Embryonic facial prominence (tissue), 1 donor: ENCODE results near the gene TOM1L2.

Experiments
- DNase-seq: peaks from one replicate; pipeline ENCODE4 v3.0.0-alpha.2; 2016; ENCODE audit errors: extremely low spot score

The TOM1L2 gene

GRCh38 chr17:17876959-17877528 is 95.2 kb downstream of the TOM1L2 start:
- peak; percentile 22 for DNase-seq

- DNase-seq, result no peak
Observed at GRCh38 chr17:17874478-17874877, 97.7 kb downstream of the TOM1L2 start.

- DNase-seq, result no peak
Observed at GRCh38 chr17:17873450-17873991, 98.7 kb downstream of the TOM1L2 start.

GRCh38 chr17:17872547-17873345 is 99.5 kb downstream of the TOM1L2 start:
- no peak for DNase-seq

- DNase-seq, result no peak
Observed at GRCh38 chr17:17871913-17872312, 100.3 kb downstream of the TOM1L2 start.

- DNase-seq, result no peak
Observed at GRCh38 chr17:17870247-17870646, 102.0 kb downstream of the TOM1L2 start.

- no peak for DNase-seq
Observed at GRCh38 chr17:17868641-17869522, 103.3 kb downstream of the TOM1L2 start.

- no peak for DNase-seq
Observed at GRCh38 chr17:17866897-17867296, 105.3 kb downstream of the TOM1L2 start.

- DNase-seq, result no peak
Observed at GRCh38 chr17:17866425-17866824, 105.8 kb downstream of the TOM1L2 start.

GRCh38 chr17:17865035-17865434 is 107.2 kb downstream of the TOM1L2 start:
- DNase-seq, result no peak

GRCh38 chr17:17860766-17861107 is 111.5 kb downstream of the TOM1L2 start:
- no peak for DNase-seq

GRCh38 chr17:17859909-17860765 is 112.1 kb downstream of the TOM1L2 start:
- no peak for DNase-seq

GRCh38 chr17:17857496-17857895 is 114.7 kb downstream of the TOM1L2 start:
- no peak for DNase-seq

GRCh38 chr17:17856386-17856785 is 115.8 kb downstream of the TOM1L2 start:
- no peak for DNase-seq

- no peak for DNase-seq
Observed at GRCh38 chr17:17855976-17856375, 116.2 kb downstream of the TOM1L2 start.

GRCh38 chr17:17853811-17854447 is 118.3 kb downstream of the TOM1L2 start:
- DNase-seq, result no peak

GRCh38 chr17:17852930-17853329 is 119.3 kb downstream of the TOM1L2 start:
- no peak for DNase-seq

GRCh38 chr17:17851103-17852002 is 120.8 kb downstream of the TOM1L2 start:
- no peak for DNase-seq

- no peak for DNase-seq
Observed at GRCh38 chr17:17849845-17850373, 122.3 kb downstream of the TOM1L2 start.
